Body of pancreas (tissue), 4 donors: ENCODE results near the gene FABP6. TPM values are rescaled to one million over a fixed set of nuclear protein-coding genes. Genes with fewer than 3 reads are reported as not detected.

Experiments used
- ATAC-seq: fragments of 150-250 bp; one replicate; pipeline ENCODE4 v1.9.1; 2016
- DNase-seq, 4 donors: peaks; one replicate each; pipeline ENCODE4 v3.0.0-alpha.2; 2019
- H3K27ac ChIP-seq, 4 donors: fragments of 200-600 bp; sonication (generic); 1 replicate in 3 of 4; 2 replicates in 1 of 4; pipeline versions ENCODE4 v1.5.1 to v1.6.1; 2016 to 2019; ENCODE audit warnings: mild to moderate bottlenecking in 1 of 4, mixed read lengths in 1 of 4, moderate library complexity in 1 of 4
- H3K27me3 ChIP-seq, 2 donors: fragments of 200-600 bp; sonication (generic); one replicate each; pipeline ENCODE4 v1.6.0; 2016; ENCODE audit warnings: mild to moderate bottlenecking in 1 of 2
- H3K36me3 ChIP-seq, 2 donors: fragments of 200-600 bp; sonication (generic); replicated peaks in 1 of 2; 2 replicates each; pipeline ENCODE4 v1.5.1; 2016; ENCODE audit warnings: low read depth in 2 of 2; ENCODE audit not compliant: insufficient read depth in 1 of 2
- H3K4me1 ChIP-seq: fragments of 200-600 bp; sonication (generic); one replicate; pipeline ENCODE4 v1.6.0; 2016
- H3K4me3 ChIP-seq, 2 donors: fragments of 200-600 bp; sonication (generic); 1 replicate in 1 of 2; 2 replicates in 1 of 2; pipeline ENCODE4 v1.5.1; 2016 to 2019
- H3K9me3 ChIP-seq, 3 donors: fragments of 200-600 bp; sonication (generic); 1 replicate in 2 of 3; 2 replicates in 1 of 3; pipeline ENCODE4 v1.5.1; 2016
- CTCF ChIP-seq, 7 experiments: fragments of 450-650 bp in 4 of 7; fragments of 200-600 bp in 3 of 7; sonication (generic) in 3 of 7; IDR thresholded peaks; one replicate each; pipeline ENCODE4 v1.5.1; 2016 to 2019; ENCODE audit warnings: antibody characterized with exemption in 7 of 7
- POLR2A ChIP-seq, 3 donors: fragments of 450-650 bp; IDR thresholded peaks; one replicate each; pipeline ENCODE4 v1.6.1; 2016; ENCODE audit warnings: antibody characterized with exemption in 3 of 3, mild to moderate bottlenecking in 2 of 3
- WGBS, 2 donors: methylation state at CpG; one replicate each; pipeline ENCODE4 v1.1.5; 2017; 5-methylcytosine and 5-hydroxymethylcytosine counted together
- intact Hi-C: fragments of 100-400 bp; cut with DNase I; formaldehyde crosslinking; loops from one replicate; pipeline ENCODE4 v1.15.1; 2023
- total RNA-seq, 2 donors: library from RNA; depleted of rRNA; stranded (reverse); fragments of >200 nt; gene quantifications; one replicate each; pipeline ENCODE4 v1.1.0, GENCODE V29; 2016

Gene FABP6
- total RNA-seq: not detected

DNA sequence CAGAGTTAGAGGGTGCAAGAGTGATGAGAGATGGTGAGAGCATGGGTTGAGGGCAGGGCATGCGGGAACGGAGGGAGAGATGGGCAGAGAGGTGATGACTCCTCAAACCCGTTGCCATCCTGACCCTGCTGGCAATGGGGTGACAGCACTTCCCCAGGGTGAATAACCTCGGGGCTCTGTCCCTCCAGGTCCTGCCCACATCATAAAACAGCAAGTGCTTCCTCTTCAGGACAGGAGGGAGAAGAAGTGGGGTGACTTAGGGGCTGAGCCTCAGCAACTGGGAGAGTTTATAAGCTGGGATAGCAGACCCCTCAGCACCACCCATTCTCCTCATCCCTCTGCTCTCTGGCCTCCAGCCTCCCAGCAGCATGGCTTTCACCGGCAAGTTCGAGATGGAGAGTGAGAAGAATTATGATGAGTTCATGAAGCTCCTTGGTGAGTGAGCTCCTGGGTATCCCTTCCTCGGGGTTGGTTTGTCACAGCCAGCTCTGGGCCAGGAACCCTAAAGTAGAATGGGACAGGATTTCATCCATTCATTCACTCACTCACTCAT lies at the start of gene FABP6:
FABP6 (plus strand) TSS at position 317 of the 553 bp plus-strand sequence; CDS start at position 369, 52 bp downstream.
- DNase-seq: no peak

DNA sequence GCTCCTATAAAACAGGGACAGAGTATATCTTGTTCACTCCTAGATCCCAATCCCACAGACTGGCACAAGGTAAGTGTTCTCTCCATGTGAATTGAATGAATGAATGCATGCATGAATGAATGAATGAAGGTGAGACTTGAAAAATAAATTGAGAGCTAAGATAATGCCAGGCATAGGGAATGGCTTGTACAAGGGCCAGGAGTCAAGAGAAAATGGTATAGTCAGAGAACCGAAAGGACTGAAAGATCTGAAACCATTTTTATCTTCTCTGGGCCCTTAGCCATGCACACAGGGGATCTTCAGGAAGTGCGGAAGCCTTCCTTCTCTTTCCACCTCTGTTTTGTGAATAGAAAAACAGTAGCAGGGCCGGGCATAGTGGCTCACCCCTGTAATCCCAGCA lies 48.4 kb upstream of the FABP6 start:
- ATAC-seq (no peak), DNase-seq (no peak)
- 53 to 76% methylated on average over 3 of the region's 3 CpGs for WGBS, 2 donors
- intact Hi-C loops: no loop called here
- H3K27me3 ChIP-seq: no peaks in the 10 kb centered on the region
- H3K4me3 ChIP-seq: no peak overlapping the region
- no peaks in the 10 kb centered on the region for H3K4me1 ChIP-seq
- no peak overlapping the region for H3K27ac ChIP-seq
- H3K36me3 ChIP-seq: no peaks in the 10 kb centered on the region
- no peaks in the 10 kb centered on the region for H3K9me3 ChIP-seq
- TF ChIP-seq CTCF (IDR thresholded peaks at IDR 0.05) (no peak), POLR2A (IDR thresholded peaks at IDR 0.05) (no peak)

More for the DNA sequence above, at the start of gene FABP6:
- ATAC-seq: no peak
- intact Hi-C loops: no loop called here
- no peaks in the 10 kb centered on the region for H3K4me1 ChIP-seq
- H3K4me3 ChIP-seq: no peak within 1 kb of the TSS
- no peaks in the 10 kb centered on the region for H3K27me3 ChIP-seq
- no peaks in the 10 kb centered on the region for H3K9me3 ChIP-seq
- TF ChIP-seq POLR2A (IDR thresholded peaks at IDR 0.05) (no peak), CTCF (IDR thresholded peaks at IDR 0.05) (no peak)
- WGBS, 2 donors: 63 to 66% methylated on average over 7 of the region's 7 CpGs
- no peaks in the 10 kb centered on the region for H3K36me3 ChIP-seq
- H3K27ac ChIP-seq: no peak within 1 kb of the TSS

DNA sequence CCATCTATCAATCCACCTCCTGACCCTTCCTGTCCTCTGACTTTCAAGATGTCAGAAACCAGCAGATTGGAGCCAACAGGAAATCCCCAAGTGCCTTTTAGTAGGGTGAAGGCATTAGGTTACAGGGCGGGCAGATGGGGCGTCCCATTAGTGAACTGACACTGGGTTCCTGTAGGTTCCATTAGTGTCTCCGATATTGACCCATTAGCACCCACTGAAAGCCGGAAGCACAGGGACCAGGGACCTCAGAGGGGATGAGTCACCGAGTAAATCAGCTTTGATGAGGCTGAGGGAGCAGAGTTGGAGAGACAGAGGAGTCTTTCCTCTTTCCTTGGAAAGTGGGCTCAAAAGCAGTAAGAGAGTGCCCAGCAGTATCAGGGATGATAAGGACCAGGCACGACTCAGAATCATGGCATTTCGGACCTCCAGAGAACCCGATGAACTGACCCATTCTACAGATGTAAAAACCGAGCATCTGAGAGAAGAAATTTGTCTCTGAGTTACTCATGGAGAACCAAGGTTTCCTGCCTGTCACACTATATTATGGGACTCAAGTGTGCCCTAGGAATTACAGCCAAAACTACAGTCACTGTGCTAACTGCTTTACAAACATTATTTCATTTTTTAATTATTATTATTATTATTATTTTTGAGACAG lies 47.2 kb upstream of the FABP6 start:
- Histone ChIP-seq H3K4me3 (no peak overlapping the region), H3K36me3 (no peaks in the 10 kb centered on the region), H3K4me1 (no peaks in the 10 kb centered on the region), H3K27me3 (no peaks in the 10 kb centered on the region), H3K9me3 (no peaks in the 10 kb centered on the region), H3K27ac (no peak overlapping the region)
- TF ChIP-seq CTCF (IDR thresholded peaks at IDR 0.05) (no peak), POLR2A (IDR thresholded peaks at IDR 0.05) (no peak)
- intact Hi-C loops: no loop called here
- no peak for ATAC-seq
- no peak for DNase-seq
- 64 to 78% methylated on average over 9 of the region's 9 CpGs for WGBS, 2 donors

- H3K4me3 ChIP-seq: no peak overlapping the region
- no peaks in the 10 kb centered on the region for H3K27me3 ChIP-seq
- H3K36me3 ChIP-seq: no peaks in the 10 kb centered on the region
- ATAC-seq (no peak), DNase-seq (no peak)
- no peaks in the 10 kb centered on the region for H3K9me3 ChIP-seq
- H3K4me1 ChIP-seq: peaks cover 3% of the 10 kb centered on the region
- H3K27ac ChIP-seq: no peak overlapping the region
- intact Hi-C loops: no loop called here
- 47 to 64% methylated on average over 2 of the region's 2 CpGs for WGBS, 2 donors
- TF ChIP-seq CTCF (IDR thresholded peaks at IDR 0.05) (no peak), POLR2A (IDR thresholded peaks at IDR 0.05) (no peak)
Measured at GRCh38 chr5:160183075-160183474, 46.2 kb upstream of the FABP6 start.
